CD14-positive monocyte (primary cell): ENCODE data around the gene COQ7. TPM values are rescaled to one million over a fixed set of nuclear protein-coding genes. Genes with fewer than 3 reads are reported as not detected.

Experiments
- DNase-seq, 3 donors: peaks; one replicate each; pipeline ENCODE4 v3.0.0-alpha.2; 2011 to 2022
- H2AFZ ChIP-seq: 2 replicates; pipeline ENCODE4 v1.6.0; 2012; ENCODE audit warnings: mild to moderate bottlenecking, low read depth, low read length, inconsistent platforms; ENCODE audit not compliant: insufficient read depth, poor library complexity, severe bottlenecking
- H3K27ac ChIP-seq, 2 donors: 1 replicate in 1 of 2; 2 replicates in 1 of 2; pipeline ENCODE4 v1.5.1; 2012 to 2013; ENCODE audit warnings: low read length in 2 of 2, control low read depth in 1 of 2, inconsistent platforms in 1 of 2, low read depth in 1 of 2, mild to moderate bottlenecking in 1 of 2
- H3K27me3 ChIP-seq, 2 donors: one replicate each; pipeline versions ENCODE4 v1.6.0 to v1.6.1; 2011 to 2013; ENCODE audit warnings: low read length in 2 of 2; ENCODE audit not compliant: control insufficient read depth in 2 of 2, insufficient read depth in 2 of 2
- H3K36me3 ChIP-seq, 2 donors: replicated peaks in 1 of 2; 1 replicate in 1 of 2; 2 replicates in 1 of 2; pipeline versions ENCODE4 v1.5.1 to v1.6.1; 2012 to 2013; ENCODE audit warnings: low read length in 2 of 2, control low read depth in 1 of 2, inconsistent platforms in 1 of 2, mild to moderate bottlenecking in 1 of 2; ENCODE audit not compliant: insufficient read depth in 2 of 2, control insufficient read depth in 1 of 2
- H3K4me1 ChIP-seq, 2 donors: 1 replicate in 1 of 2; 2 replicates in 1 of 2; pipeline versions ENCODE4 v1.5.1 to v1.6.1; 2012 to 2013; ENCODE audit warnings: low read length in 2 of 2, control low read depth in 1 of 2, inconsistent platforms in 1 of 2, mild to moderate bottlenecking in 1 of 2, moderate library complexity in 1 of 2; ENCODE audit not compliant: insufficient read depth in 2 of 2, control insufficient read depth in 1 of 2
- H3K4me2 ChIP-seq: replicated peaks from 2 replicates; pipeline ENCODE3; 2012; ENCODE audit warnings: low read length, moderate library complexity, mild to moderate bottlenecking; ENCODE audit not compliant: poor library complexity, severe bottlenecking; ENCODE audit errors: extremely low read depth
- H3K4me3 ChIP-seq, 3 experiments: fragments of 200-600 bp in 1 of 3; sonication (generic) in 1 of 3; replicated peaks in 1 of 3; 1 replicate in 2 of 3; 2 replicates in 1 of 3; pipeline ENCODE4 v1.5.1; 2011 to 2013; ENCODE audit warnings: low read length in 3 of 3, mild to moderate bottlenecking in 3 of 3, control low read depth in 2 of 3, low read depth in 2 of 3, inconsistent platforms in 1 of 3, moderate library complexity in 1 of 3
- H3K79me2 ChIP-seq: 2 replicates; pipeline ENCODE4 v1.6.0; 2012; ENCODE audit warnings: mild to moderate bottlenecking, control low read depth, inconsistent platforms, low read length, moderate library complexity; ENCODE audit not compliant: insufficient read depth
- H3K9ac ChIP-seq: 2 replicates; pipeline ENCODE4 v1.6.0; 2017; ENCODE audit warnings: low read length, mild to moderate bottlenecking; ENCODE audit not compliant: insufficient read depth, poor library complexity, severe bottlenecking
- H3K9me3 ChIP-seq, 2 donors: replicated peaks in 1 of 2; 1 replicate in 1 of 2; 2 replicates in 1 of 2; pipeline versions ENCODE4 v1.5.1 to v1.6.1; 2012 to 2013; ENCODE audit warnings: low read length in 2 of 2, control low read depth in 1 of 2; ENCODE audit not compliant: control insufficient read depth in 1 of 2, insufficient read depth in 1 of 2
- H4K20me1 ChIP-seq: 2 replicates; pipeline ENCODE4 v1.6.0; 2012; ENCODE audit warnings: mild to moderate bottlenecking, low read length, control low read depth, moderate library complexity; ENCODE audit not compliant: insufficient read depth
- H3K27ac Mint-ChIP-seq, 7 donors: one replicate each; pipeline ENCODE4 v1.8.0; 2020; ENCODE audit warnings: mild to moderate bottlenecking in 7 of 7, mixed read lengths in 7 of 7, moderate library complexity in 6 of 7, inconsistent platforms in 2 of 7
- H3K27me3 Mint-ChIP-seq, 3 donors: one replicate each; pipeline ENCODE4 v1.8.0; 2021 to 2022; ENCODE audit warnings: low read depth in 3 of 3, mild to moderate bottlenecking in 3 of 3, mixed read lengths in 3 of 3, moderate library complexity in 3 of 3, inconsistent platforms in 1 of 3
- H3K36me3 Mint-ChIP-seq, 2 donors: one replicate each; pipeline ENCODE4 v1.8.0; 2020; ENCODE audit warnings: mixed read lengths in 2 of 2, inconsistent platforms in 1 of 2, mild to moderate bottlenecking in 1 of 2
- H3K4me1 Mint-ChIP-seq: one replicate; pipeline ENCODE4 v1.8.0; 2020; ENCODE audit warnings: mild to moderate bottlenecking, mixed read lengths
- H3K4me3 Mint-ChIP-seq, 2 donors: one replicate each; pipeline ENCODE4 v1.8.0; 2020; ENCODE audit warnings: mild to moderate bottlenecking in 2 of 2, mixed read lengths in 2 of 2, moderate library complexity in 1 of 2
- H3K9me3 Mint-ChIP-seq, 7 donors: one replicate each; pipeline ENCODE4 v1.8.0; 2020 to 2022; ENCODE audit warnings: mixed read lengths in 7 of 7, mild to moderate bottlenecking in 6 of 7, moderate library complexity in 6 of 7, inconsistent platforms in 2 of 7
- CTCF ChIP-seq: fragments of 200-600 bp; IDR thresholded peaks from one replicate; pipeline ENCODE4 v1.8.0; 2022; ENCODE audit warnings: antibody characterized with exemption, mild to moderate bottlenecking
- WGBS: methylation state at CpG from one replicate; pipeline ENCODE4 v1.1.5; 2013; ENCODE audit warnings: missing lambda C conversion rate; ENCODE audit not compliant: insufficient coverage; 5-methylcytosine and 5-hydroxymethylcytosine counted together
- intact Hi-C, 2 donors: fragments of 100-400 bp; cut with micrococcal nuclease; formaldehyde crosslinking; loops; one replicate each; pipeline versions ENCODE4 v1.15.0 to v1.15.1; 2023
- polyA plus RNA-seq, 3 donors: library from polyadenylated mRNA; depleted of rRNA in 1 of 3; unstranded in 2 of 3; stranded (reverse) in 1 of 3; fragments of 300-500 nt in 2 of 3; fragments of >200 nt in 1 of 3; fragmentation: Illumina TruSeq in 2 of 3; gene quantifications; 1 replicate in 2 of 3; 2 replicates in 1 of 3; pipeline ENCODE4 v1.2.3, GENCODE V29; 2012 to 2021

Gene COQ7
- polyA plus RNA-seq, 3 donors, result 6.5 to 13.3 (median 12.2) TPM

GRCh38 chr16:19092653-19093410 lies 25.4 kb downstream of the COQ7 start:
- H3K27me3 Mint-ChIP-seq, result peaks cover 4 to 13% (median 9%) of the 10 kb centered on the region in 3 donors
- no peaks in the 10 kb centered on the region for H3K27me3 ChIP-seq
- no peak overlapping the region for H3K4me3 ChIP-seq
- H3K36me3 Mint-ChIP-seq, result no peaks in the 10 kb centered on the region
- intact Hi-C loops, result no loop called here
- H3K9me3 Mint-ChIP-seq, result peaks cover 3 to 11% (median 8%) of the 10 kb centered on the region in 7 donors
- no peaks in the 10 kb centered on the region for H3K79me2 ChIP-seq
- H3K27ac ChIP-seq, result peak overlapping the region in 1 of 2 donors; percentile 22
- TF ChIP-seq CTCF, result no peak
- H3K4me2 ChIP-seq, result no peak overlapping the region
- no peak for DNase-seq
- no CpG with 5 or more reads among the region's 2 CpGs for WGBS
- H3K4me1 ChIP-seq, result peaks cover 3 to 6% of the 10 kb centered on the region in 2 donors
- peak overlapping the region in 2 of 7 donors; percentile 36 to 37 for H3K27ac Mint-ChIP-seq
- H3K4me1 Mint-ChIP-seq, result peaks cover 18% of the 10 kb centered on the region
- no peak overlapping the region for H3K9ac ChIP-seq
- no peak overlapping the region for H3K4me3 Mint-ChIP-seq
- no peak overlapping the region for H2AFZ ChIP-seq
- no peaks in the 10 kb centered on the region for H3K36me3 ChIP-seq
- no peaks in the 10 kb centered on the region for H4K20me1 ChIP-seq
- H3K9me3 ChIP-seq, result peaks cover 0 to 3% of the 10 kb centered on the region in 2 donors

GRCh38 chr16:19093631-19094541 lies 26.5 kb downstream of the COQ7 start:
- Mint-ChIP-seq H3K36me3 (no peaks in the 10 kb centered on the region), H3K27ac (no peak overlapping the region), H3K27me3 (peaks cover 4 to 17% (median 11%) of the 10 kb centered on the region in 3 donors), H3K4me3 (no peak overlapping the region), H3K9me3 (peaks cover 7 to 17% (median 13%) of the 10 kb centered on the region in 7 donors), H3K4me1 (peaks cover 18% of the 10 kb centered on the region)
- Histone ChIP-seq H3K79me2 (no peaks in the 10 kb centered on the region), H3K27me3 (no peaks in the 10 kb centered on the region), H2AFZ (no peak overlapping the region), H3K4me3 (no peak overlapping the region), H3K9ac (no peak overlapping the region), H3K36me3 (no peaks in the 10 kb centered on the region), H3K27ac (no peak overlapping the region), H3K9me3 (peaks cover 0 to 8% of the 10 kb centered on the region in 2 donors), H3K4me1 (peaks cover 3 to 6% of the 10 kb centered on the region in 2 donors), H4K20me1 (no peaks in the 10 kb centered on the region), H3K4me2 (no peak overlapping the region)
- DNase-seq, result no peak
- TF ChIP-seq CTCF, result no peak
- 97% methylated on average over 10 of the region's 15 CpGs for WGBS
- intact Hi-C loops, result no loop called here
